ENCODE data around the gene GSG1L2. TPM values are rescaled to one million over a fixed set of nuclear protein-coding genes. Genes with fewer than 3 reads are reported as not detected.

The GSG1L2 gene
- total and polyA plus RNA-seq, 2 donors from 2014 or later = not detected

DNA sequence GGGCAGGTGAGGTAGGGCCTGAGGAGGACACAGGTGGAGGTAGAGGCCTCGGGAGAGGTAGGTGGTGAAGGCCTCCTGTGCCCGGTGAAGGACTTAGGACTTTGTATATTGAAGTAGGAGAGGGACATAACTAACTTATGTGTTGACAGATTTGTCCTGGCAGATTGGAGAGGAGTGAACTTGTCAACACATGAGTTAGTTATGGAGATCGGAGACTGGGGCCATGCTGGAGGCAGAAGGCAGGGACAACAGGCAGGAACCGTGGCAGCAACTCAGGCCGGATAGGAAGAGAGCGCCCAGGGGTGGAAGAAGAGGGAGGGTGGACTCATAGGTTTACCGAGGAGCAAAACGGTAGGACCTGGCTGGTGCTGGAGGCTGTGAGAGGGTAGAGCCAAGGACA is 22.3 kb upstream of the GSG1L2 start:
- intact Hi-C loops (cut with DNase I) = no loop called here
- H3K4me3 ChIP-seq (ENCODE audit: low read length in 3 of 3) = no peak overlapping the region
- H3K9me3 ChIP-seq (ENCODE audit: control insufficient read depth in 2 of 3, insufficient read depth in 1 of 3, low read length in 3 of 3) = no peaks in the 10 kb centered on the region
- TF ChIP-seq, protein P1, sequence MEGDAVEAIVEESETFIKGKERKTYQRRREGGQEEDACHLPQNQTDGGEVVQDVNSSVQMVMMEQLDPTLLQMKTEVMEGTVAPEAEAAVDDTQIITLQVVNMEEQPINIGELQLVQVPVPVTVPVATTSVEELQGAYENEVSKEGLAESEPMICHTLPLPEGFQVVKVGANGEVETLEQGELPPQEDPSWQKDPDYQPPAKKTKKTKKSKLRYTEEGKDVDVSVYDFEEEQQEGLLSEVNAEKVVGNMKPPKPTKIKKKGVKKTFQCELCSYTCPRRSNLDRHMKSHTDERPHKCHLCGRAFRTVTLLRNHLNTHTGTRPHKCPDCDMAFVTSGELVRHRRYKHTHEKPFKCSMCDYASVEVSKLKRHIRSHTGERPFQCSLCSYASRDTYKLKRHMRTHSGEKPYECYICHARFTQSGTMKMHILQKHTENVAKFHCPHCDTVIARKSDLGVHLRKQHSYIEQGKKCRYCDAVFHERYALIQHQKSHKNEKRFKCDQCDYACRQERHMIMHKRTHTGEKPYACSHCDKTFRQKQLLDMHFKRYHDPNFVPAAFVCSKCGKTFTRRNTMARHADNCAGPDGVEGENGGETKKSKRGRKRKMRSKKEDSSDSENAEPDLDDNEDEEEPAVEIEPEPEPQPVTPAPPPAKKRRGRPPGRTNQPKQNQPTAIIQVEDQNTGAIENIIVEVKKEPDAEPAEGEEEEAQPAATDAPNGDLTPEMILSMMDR (IDR thresholded peaks at IDR 0.05; ENCODE audit: borderline replicate concordance, extremely low read depth, insufficient read depth) = no peak
- H3K27me3 ChIP-seq (ENCODE audit: control insufficient read depth, insufficient read depth, low read length) = no peaks in the 10 kb centered on the region
- DNase-seq = no peak
- no peaks in the 10 kb centered on the region for H3K4me1 ChIP-seq (ENCODE audit: control insufficient read depth in 2 of 3, insufficient read depth in 2 of 3, low read depth in 1 of 3, low read length in 3 of 3)
- no peak overlapping the region for H3K9ac ChIP-seq (ENCODE audit: low read length in 3 of 3)
- no peak for FAIRE-seq
- H3K36me3 ChIP-seq (ENCODE audit: control insufficient read depth in 2 of 3, insufficient read depth in 3 of 3, low read length in 3 of 3) = no peaks in the 10 kb centered on the region
- no peak overlapping the region for H3K27ac ChIP-seq (ENCODE audit: low read depth in 2 of 2, low read length in 2 of 2)

DNA sequence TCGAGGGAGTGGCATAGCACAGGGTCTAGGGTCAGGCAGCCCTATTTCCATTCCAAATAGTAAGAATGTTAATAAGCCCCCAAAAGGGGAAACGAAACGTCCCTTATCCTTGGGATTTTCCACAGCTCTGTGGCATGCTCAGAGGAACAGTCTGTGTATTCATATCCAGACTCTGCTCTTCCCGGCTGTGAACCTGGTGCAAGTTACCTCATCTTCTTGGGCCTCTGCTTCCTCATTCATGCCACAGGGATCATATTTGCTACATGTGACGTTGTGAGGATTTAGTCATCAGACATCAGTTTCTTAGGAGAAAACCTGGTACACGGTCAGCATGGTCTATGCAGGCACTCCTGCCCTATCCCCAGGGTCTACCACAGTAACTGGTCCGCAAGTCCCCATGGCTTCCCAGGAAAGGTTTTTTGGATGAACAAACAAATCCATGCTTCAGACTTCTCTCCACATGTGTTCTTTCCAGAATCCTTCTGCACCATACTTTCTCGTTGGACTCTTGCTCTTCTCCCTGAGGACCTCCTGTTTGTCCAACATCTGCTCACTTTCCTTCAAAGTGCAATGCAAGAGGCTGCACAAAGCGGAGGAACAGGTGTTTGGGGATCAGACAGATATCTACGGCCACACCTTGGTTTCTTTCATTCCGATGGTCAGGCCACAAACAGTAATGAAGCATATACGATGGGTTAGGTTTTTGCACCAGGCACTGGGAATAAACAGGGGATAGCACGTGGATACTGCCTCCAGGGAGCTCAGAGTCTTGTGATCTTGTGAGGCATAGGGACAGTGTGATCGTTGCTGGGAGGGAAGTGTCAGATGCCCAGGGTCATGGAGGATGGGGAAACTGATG is 21.5 kb upstream of the GSG1L2 start:
- FAIRE-seq = no peak
- intact Hi-C loops (cut with DNase I) = no loop called here
- no peak overlapping the region for H3K27ac ChIP-seq (ENCODE audit: low read depth in 2 of 2, low read length in 2 of 2)
- H3K9ac ChIP-seq (ENCODE audit: low read length in 3 of 3) = no peak overlapping the region
- TF ChIP-seq, protein P1 (IDR thresholded peaks at IDR 0.05; ENCODE audit: borderline replicate concordance, extremely low read depth, insufficient read depth) = no peak
- no peaks in the 10 kb centered on the region for H3K27me3 ChIP-seq (ENCODE audit: control insufficient read depth, insufficient read depth, low read length)
- H3K4me3 ChIP-seq (ENCODE audit: low read length in 3 of 3) = no peak overlapping the region
- no peaks in the 10 kb centered on the region for H3K36me3 ChIP-seq (ENCODE audit: control insufficient read depth in 2 of 3, insufficient read depth in 3 of 3, low read length in 3 of 3)
- no peak for DNase-seq
- no peaks in the 10 kb centered on the region for H3K9me3 ChIP-seq (ENCODE audit: control insufficient read depth in 2 of 3, insufficient read depth in 1 of 3, low read length in 3 of 3)
- H3K4me1 ChIP-seq (ENCODE audit: control insufficient read depth in 2 of 3, insufficient read depth in 2 of 3, low read depth in 1 of 3, low read length in 3 of 3) = no peaks in the 10 kb centered on the region

DNA sequence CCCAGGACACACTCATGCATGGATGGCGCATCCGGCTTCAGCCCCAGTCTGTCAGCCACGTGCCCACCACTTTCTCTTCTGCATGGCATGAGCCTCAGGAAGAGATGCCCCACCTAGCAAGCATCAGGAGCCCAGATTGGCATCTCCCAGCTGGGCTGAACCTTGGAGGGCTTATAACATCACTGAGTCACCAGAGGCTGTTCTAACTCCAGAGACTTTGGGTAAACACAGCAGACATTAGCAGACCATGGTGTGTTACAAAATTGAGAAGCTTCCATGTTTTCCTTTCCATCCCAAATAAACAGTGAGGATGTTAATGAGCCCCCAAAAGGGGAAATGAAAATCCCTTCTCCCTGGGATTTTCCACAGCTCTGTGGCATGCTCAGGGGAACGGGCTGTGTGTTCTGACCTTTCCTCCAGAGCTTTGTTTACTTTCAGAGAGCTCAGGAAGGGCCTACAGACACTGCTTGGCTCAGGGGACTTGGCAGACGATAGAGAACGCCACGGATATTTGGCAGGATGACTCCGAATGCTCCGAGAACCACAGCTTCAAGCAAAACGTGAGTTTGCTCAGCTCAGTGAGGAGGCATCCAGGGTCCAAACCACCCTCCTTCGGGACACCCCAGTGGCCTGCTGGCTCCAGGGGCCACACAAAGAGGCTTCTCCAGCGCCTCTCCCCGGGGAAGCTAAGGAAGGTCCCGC is 20.3 kb upstream of the GSG1L2 start:
- Histone ChIP-seq H3K36me3 (ENCODE audit: control insufficient read depth in 2 of 3, insufficient read depth in 3 of 3, low read length in 3 of 3) (no peaks in the 10 kb centered on the region), H3K27me3 (ENCODE audit: control insufficient read depth, insufficient read depth, low read length) (no peaks in the 10 kb centered on the region), H3K9ac (ENCODE audit: low read length in 3 of 3) (no peak overlapping the region), H3K4me3 (ENCODE audit: low read length in 3 of 3) (no peak overlapping the region), H3K27ac (ENCODE audit: low read depth in 2 of 2, low read length in 2 of 2) (no peak overlapping the region), H3K4me1 (ENCODE audit: control insufficient read depth in 2 of 3, insufficient read depth in 2 of 3, low read depth in 1 of 3, low read length in 3 of 3) (no peaks in the 10 kb centered on the region), H3K9me3 (ENCODE audit: control insufficient read depth in 2 of 3, insufficient read depth in 1 of 3, low read length in 3 of 3) (no peaks in the 10 kb centered on the region)
- no peak for FAIRE-seq
- no peak for DNase-seq
- TF ChIP-seq, protein P1 (IDR thresholded peaks at IDR 0.05; ENCODE audit: borderline replicate concordance, extremely low read depth, insufficient read depth) = no peak
- intact Hi-C loops (cut with DNase I) = no loop called here

Measured in kidney (tissue), 14 donors.